HG02588 (cell line): ENCODE results near the gene NDUFB7.
"Not testable (repeated sequence)": the region's sequence is repeated elsewhere in the genome, so short reads cannot be mapped to it uniquely, and the experiment has no call there.

Source experiments
- ATAC-seq: cut with Tn5 transposase; IDR thresholded peaks from one replicate; pipeline ENCODE4 v1.9.1; 2021; ENCODE audit warnings: mild to moderate bottlenecking, moderate library complexity; ENCODE audit not compliant: unreplicated experiment

The NDUFB7 gene

DNA sequence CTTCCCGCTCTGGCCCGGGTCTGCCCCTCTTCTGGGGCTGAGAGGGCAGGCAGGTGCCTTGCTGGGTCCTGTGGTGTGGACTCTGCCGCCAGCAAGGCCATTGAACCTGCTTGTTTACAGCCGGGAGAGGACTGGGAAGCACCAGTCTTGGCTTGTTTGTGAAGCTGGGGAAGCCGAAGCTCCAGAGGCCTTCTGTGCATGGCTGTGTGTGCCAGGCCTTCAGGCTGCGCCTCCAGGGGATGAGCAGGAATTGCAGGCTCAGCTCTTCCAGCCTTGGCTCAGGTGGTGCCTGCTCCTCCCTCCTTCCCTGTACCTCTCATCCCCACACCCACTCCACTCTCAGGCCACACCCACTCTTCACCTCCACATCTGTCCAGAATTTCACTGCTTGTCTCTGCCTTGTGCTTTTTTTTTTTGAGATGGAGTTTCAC is 17.5 kb downstream of the NDUFB7 start:
- ATAC-seq = no peak

DNA sequence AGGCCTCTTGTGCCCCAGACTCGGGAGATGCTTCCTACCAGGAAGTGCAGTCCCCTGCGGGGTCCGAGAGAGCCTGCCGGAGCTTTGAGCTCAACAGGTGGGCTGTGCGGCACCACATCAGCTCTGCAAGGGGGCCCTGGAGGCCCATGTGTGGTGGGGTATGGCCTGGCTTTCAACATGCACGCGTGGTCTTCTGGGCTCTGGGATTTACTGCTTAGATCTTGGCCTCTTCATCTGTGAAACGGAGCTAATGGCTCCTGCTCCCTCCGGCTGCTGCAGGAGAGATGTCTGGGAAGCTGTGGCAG is 18.0 kb downstream of the NDUFB7 start:
- no peak for ATAC-seq

DNA sequence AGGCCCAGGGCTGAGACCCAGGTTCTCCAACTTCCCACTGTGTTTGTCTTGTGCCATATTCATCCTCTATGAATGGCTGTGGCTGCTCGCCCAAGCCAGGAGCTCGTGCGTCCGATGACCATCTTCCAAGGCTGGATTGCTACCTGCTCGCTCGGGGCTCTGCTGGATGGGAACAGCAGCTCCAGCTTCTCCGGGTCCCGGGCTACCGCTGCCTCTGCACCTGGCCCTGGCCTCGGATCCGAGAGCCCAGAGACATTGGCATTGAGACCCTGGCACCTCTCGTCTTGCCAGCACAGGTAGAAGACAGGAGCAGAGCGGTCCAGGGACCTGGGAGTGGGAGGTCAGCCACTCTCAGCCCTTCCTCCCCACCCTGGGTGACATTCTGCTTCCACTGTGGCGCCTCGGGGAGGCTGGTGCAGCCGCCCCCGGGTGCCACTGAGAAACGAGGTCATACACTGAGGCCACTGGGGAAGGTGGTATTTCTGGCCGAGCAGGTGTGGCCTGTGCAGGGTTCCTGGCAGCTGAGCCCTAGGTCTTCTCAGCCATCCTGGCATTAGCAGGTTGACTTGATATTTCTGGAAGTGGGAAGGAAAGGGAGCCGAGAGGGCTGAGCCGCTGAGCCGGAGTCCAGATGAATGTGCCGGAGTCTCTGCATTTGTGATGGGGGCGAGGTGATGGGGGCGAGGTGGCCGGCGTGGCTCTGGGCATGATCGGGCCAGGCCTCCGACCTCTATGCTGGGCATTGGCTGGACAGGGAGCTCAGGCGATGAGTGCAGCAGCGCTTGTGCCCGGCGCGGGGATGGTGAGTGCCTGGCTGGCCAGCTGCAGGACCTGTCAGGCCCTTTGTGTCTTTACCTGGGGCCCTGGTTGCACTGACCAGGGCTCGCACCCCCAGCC is 18.6 kb downstream of the NDUFB7 start:
- no peak for ATAC-seq

GRCh38 chr19:14552006-14552360 is 19.9 kb downstream of the NDUFB7 start:
- ATAC-seq = not testable (repeated sequence)

GRCh38 chr19:14551134-14552005 is 20.5 kb downstream of the NDUFB7 start:
- ATAC-seq = not testable (repeated sequence)

GRCh38 chr19:14550201-14550754 is 21.6 kb downstream of the NDUFB7 start:
- ATAC-seq = no peak

- no peak for ATAC-seq
These were observed 26.2 kb downstream of the NDUFB7 start for GRCh38 chr19:14545716-14546082.

DNA sequence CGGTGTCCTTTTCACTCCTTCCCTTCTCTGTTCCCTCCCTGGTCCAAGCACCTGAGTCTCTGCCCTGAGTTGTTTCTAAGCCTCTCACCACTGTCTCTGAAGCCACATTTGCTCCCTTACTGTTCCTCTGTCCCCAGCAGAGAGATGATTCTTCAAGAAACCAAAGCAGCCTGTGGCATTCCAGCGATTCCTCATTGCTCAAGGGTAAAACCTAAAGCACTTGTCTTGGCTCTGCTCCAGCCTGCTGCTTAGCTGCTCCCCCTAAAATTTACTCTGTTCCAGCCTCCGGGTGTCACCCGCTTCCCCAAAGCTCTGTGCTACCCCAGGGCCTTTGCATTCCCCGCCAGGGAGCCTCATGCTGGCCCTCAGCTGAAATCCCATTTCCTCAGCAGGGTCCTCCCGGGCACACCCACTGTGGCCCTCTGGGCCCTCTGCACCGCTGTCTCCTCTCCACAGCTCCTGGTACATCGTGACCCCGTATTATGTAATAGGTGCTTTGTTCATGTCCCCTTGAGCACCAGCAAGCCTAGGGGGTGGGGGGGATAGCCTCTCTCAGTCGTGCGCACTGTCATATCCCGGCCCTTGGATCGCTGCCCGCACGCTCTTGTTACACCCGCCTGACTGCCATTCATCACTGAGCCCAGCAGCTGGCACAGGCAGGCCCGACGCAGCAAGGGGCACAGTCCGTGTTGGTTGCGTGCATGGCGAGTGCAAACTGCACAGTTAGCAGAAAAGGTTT is 26.7 kb downstream of the NDUFB7 start:
- ATAC-seq = no peak

GRCh38 chr19:14544047-14544446 is 27.8 kb downstream of the NDUFB7 start:
- ATAC-seq = no peak

DNA sequence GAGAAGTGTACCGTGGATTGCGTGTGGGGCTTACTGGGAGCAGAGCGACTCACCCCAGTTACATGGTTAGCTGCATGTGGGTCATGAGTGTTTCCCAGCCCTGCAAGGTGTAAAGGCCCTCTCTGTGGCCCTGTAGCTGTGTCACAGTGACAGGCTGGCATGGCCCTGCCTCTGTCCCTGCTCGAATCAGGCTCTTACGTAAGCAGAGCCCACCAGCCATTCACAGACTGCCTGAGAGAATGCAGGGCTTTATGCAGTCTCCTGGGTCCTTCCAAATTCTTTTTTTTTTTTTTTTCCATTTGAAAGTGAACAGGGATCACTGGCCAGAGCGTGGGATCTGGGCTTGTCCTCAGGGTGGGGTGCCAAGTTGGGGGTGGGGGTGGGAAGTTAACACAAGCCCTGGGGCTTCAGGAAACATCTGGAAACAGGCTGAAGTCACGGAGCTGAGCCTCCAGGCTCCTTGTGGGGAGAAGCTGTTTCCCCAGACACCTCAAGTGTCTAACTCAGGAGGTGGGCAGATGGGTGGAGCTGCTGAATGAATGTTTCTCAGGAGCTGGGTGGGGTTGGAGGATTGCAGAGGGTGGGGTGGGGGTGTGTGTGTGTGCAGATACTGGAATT is 29.0 kb downstream of the NDUFB7 start:
- no peak for ATAC-seq

DNA sequence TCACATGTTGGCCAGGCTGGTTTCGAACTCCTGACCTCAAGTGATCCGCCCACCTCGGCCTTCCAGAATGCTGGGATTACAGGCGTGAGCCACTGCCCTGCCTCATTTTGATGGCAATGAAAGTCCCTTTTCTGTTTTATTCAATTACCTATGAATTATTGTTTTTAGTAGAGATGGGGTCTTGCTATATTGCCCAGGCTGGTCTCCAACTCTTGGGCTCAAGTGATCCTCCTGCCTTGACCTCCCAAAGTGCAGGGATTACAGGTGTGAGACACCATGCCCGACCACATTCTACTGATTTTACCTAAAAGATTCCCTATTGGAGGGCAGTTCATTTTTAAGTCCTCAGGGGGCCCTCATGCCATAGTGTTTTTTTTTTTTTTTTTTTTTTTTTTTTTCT is 29.9 kb downstream of the NDUFB7 start:
- not testable (repeated sequence) for ATAC-seq

- ATAC-seq = no peak
These were observed 30.9 kb downstream of the NDUFB7 start for GRCh38 chr19:14540741-14541525.

DNA sequence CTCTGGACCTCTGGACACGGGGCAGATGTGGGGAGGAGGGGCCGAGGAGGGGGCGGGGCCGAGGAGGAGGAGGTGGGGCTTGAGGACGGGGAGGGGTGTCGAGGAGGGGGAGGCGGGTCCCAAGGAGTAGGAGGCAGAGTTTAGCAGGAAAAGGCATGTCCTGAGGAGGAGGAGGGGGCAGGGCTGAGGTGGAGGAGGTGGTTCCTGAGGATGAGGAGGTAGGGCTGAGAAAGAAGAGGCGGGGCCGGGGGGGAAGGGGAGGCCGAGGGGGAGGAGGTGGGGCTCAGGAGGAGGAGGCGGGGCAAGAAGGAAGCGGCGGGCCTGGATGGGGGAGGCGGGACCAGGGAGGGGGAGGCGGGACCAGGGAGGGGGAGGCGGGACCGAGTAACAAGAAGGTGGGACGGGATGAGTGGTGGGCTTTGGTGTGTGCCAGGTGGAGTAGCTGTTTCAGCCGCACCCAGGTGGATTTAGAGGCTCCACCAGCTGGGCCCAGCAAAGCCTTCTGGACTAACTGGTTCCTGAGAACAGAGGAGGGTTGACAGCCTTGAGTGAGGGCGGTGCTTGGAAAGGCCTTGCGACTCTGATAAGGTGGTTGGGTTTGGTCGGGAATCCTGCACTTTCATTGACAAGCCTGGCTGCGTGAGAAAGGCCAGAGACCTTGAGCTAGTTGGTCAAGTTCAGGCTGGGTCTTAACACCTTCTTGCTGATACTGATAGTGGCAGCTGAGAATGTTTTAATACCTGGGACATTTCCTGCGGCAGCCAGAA is 34.8 kb downstream of the NDUFB7 start:
- no peak for ATAC-seq

DNA sequence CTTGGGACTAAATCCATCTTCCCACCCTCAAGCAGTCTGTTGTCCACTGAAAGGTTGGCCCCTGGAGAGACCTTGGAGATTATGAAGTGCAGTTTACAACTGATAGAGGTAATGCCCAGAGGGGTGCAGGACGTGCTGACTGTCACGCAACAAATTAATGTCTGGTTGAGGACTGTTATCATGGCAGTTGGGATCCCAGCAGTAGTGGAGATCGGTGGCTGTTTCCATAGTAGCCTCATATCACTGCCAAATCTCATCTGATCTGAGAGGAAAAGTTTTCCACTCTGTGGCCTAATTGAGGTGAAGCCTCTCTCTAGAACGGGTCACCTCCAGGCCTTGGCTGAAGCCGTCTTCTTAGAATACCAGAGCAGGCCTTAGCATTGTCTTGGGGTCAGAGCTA is 38.4 kb downstream of the NDUFB7 start:
- ATAC-seq = no peak

DNA sequence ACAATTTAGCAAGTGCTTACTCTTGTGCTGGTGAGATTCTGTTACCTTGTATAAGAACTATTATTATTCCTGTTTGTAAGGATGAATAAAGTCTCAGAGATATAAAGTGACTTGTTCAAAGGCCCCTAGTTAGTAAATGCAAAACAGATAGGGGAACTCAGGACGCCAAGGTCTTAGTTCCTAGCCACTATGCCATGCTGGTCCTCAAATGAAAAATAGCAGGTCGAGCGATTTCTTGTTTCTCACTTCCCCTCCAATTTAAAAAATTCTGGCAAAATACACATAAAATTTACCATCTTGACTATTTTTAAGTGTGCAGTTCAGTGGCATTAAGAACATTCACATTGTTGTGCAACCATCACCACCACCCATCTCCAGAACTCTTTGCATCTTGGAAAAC is 41.4 kb downstream of the NDUFB7 start:
- no peak for ATAC-seq

DNA sequence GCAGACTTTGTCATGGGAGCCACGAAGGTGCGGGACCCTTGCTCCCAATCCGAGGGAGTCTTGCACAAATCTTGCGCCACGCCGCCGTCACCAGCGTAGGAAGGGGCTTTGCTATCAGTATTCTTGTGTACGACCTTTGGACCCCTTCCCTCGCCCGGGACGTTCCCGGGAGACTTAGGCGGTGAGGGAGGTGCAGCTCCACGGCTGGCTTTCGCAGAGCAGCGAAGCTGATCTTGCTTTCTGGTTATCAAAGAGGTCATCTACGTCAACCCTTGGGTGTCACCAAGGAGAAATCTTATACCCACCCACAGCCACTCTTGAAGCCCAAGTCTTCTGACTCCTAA is 41.9 kb downstream of the NDUFB7 start:
- peak; percentile 1 for ATAC-seq

GRCh38 chr19:14529254-14530004 is 42.4 kb downstream of the NDUFB7 start, which contains the start of gene TECR:
Gene TECR, plus strand, starts transcription at chr19:14529594. Its CDS starts 103 bp downstream, at chr19:14529697.
- ATAC-seq = peak; percentile 94
